ENCODE results near the gene IGHMBP2. TPM values are rescaled to one million over a fixed set of nuclear protein-coding genes. Genes with fewer than 3 reads are reported as not detected.

Gene IGHMBP2
- total and polyA plus RNA-seq, 2 of the 8 experiments (the other 6 are each of a cell fraction or from before 2014, with no cell fraction given): 8.4 to 17.6 TPM

GRCh38 chr11:68938088-68938487 lies 34.4 kb downstream of the IGHMBP2 start:
- Histone ChIP-seq H3K4ac (replicated peaks; ENCODE audit: insufficient read length, low read depth, low read length) (no peak overlapping the region), H3K4me2 (ENCODE audit: insufficient read depth in 1 of 2, low read depth in 2 of 2, low read length in 2 of 2) (no peak overlapping the region), H3K56ac (replicated peaks; ENCODE audit: insufficient read length, low read depth, low read length) (no peak overlapping the region), H2BK20ac (ENCODE audit: low read length) (no peak overlapping the region), H3K79me1 (ENCODE audit: low read depth, low read length) (no peaks in the 10 kb centered on the region; the same call in 1 of the 2 replicates), H3K14ac (ENCODE audit: insufficient read length) (no peak overlapping the region), H4K20me1 (replicated peaks in 1 of 2; ENCODE audit: control insufficient read depth in 1 of 2, insufficient read depth in 2 of 2, low read length in 2 of 2) (peaks cover 3 to 6% of the 10 kb centered on the region in 2 experiments), H4K91ac (replicated peaks; ENCODE audit: insufficient read length, low read length) (no peak overlapping the region), H3K27ac (ENCODE audit: low read depth, low read length) (no peak overlapping the region; the same call in 1 of the 2 replicates), H2BK12ac (ENCODE audit: low read depth, low read length) (no peak overlapping the region), H3K18ac (ENCODE audit: extremely low read depth, low read length) (no peak overlapping the region), H2BK5ac (ENCODE audit: low read depth, low read length) (no peak overlapping the region), H2AK5ac (ENCODE audit: low read depth, low read length) (no peak overlapping the region), H3K9ac (replicated peaks in 1 of 4; ENCODE audit: extremely low read depth in 1 of 4, low read depth in 3 of 4, low read length in 3 of 4) (no peak overlapping the region), H3K36me3 (ENCODE audit: control insufficient read depth in 2 of 4, insufficient read depth in 4 of 4, low read length in 3 of 4) (peaks cover 4 to 22% (median 14%) of the 10 kb centered on the region in 4 experiments; a peak in 5 of 8 replicates), H2BK15ac (ENCODE audit: low read length) (no peak overlapping the region), H4K8ac (ENCODE audit: extremely low read depth, insufficient read depth, low read length) (no peak overlapping the region), H3K4me3 (ENCODE audit: extremely low read depth in 1 of 4, insufficient read depth in 2 of 4, low read depth in 3 of 4, low read length in 4 of 4) (no peak overlapping the region), H3K79me2 (ENCODE audit: control insufficient read depth in 1 of 2, insufficient read depth in 2 of 2, low read length in 2 of 2) (no peaks in the 10 kb centered on the region), H3K27me3 (replicated peaks in 1 of 4; ENCODE audit: control insufficient read depth in 3 of 4, extremely low read depth in 1 of 4, insufficient read depth in 3 of 4, low read length in 3 of 4) (no peaks in the 10 kb centered on the region), H3K23ac (ENCODE audit: insufficient read length) (no peak overlapping the region), H3K9me3 (ENCODE audit: insufficient read depth in 2 of 2, low read depth in 1 of 2, low read length in 1 of 2) (no peaks in the 10 kb centered on the region), H4K5ac (ENCODE audit: insufficient read length, low read depth, low read length) (no peak overlapping the region), H2BK120ac (replicated peaks; ENCODE audit: low read depth, low read length) (no peak overlapping the region), H2AFZ (ENCODE audit: low read length) (no peak overlapping the region), H3K23me2 (ENCODE audit: low read depth, low read length) (no peaks in the 10 kb centered on the region), H3K4me1 (replicated peaks in 1 of 4; ENCODE audit: control insufficient read depth in 3 of 4, insufficient read depth in 4 of 4, low read length in 3 of 4) (no peaks in the 10 kb centered on the region)
- 92% methylated on average over 18 of the region's 18 CpGs; no CpG with 5 or more reads in 1 of the 2 experiments for WGBS, 2 experiments (ENCODE audit: extremely low coverage in 1 of 2, insufficient coverage in 1 of 2, insufficient read length in 1 of 2, insufficient replicate concordance in 2 of 2, low coverage in 1 of 2, low lambda C conversion rate in 2 of 2, missing lambda C conversion rate in 1 of 2)
- no peak for FAIRE-seq
- POLR2A ChIA-PET (ENCODE audit: partially characterized antibody): no interaction called here
- DNase-seq (ENCODE audit: low read depth in 1 of 2, low spot score in 2 of 2): no peak
- no peak for TF ChIP-seq CHD1 (IDR thresholded peaks at IDR 0.05; ENCODE audit: low read depth, low read length)
- no peak for TF ChIP-seq BACH1 (IDR thresholded peaks at IDR 0.05; ENCODE audit: low read length)
- no peak for TF ChIP-seq FOSL1 (IDR thresholded peaks at IDR 0.05; ENCODE audit: insufficient read depth, low read depth, low read length)
- TF ChIP-seq SIN3A (conservative IDR thresholded peaks at IDR 0.05 in 1 of 2, IDR thresholded peaks at IDR 0.05 in 1 of 2; ENCODE audit: low read depth in 1 of 2, low read length in 2 of 2): no peak
- no peak for TF ChIP-seq CTCF (IDR thresholded peaks at IDR 0.05; ENCODE audit: control extremely low read depth in 1 of 3, insufficient read depth in 1 of 3, low read depth in 1 of 3, low read length in 3 of 3)
- TF ChIP-seq RAD21 (IDR thresholded peaks at IDR 0.05 in 1 of 2, conservative IDR thresholded peaks at IDR 0.05 in 1 of 2; ENCODE audit: low read depth in 2 of 2, low read length in 2 of 2): no peak
- no peak for TF ChIP-seq ZNF274 (IDR thresholded peaks at IDR 0.05; ENCODE audit: borderline replicate concordance, extremely low read depth, low read length)
- TF ChIP-seq CREB1 (IDR thresholded peaks at IDR 0.05): no peak
- TF ChIP-seq PHF8 (conservative IDR thresholded peaks at IDR 0.05; ENCODE audit: low read depth, low read length): no peak
- CTCF ChIA-PET (ENCODE audit: partially characterized antibody): interaction anchor here (0.6 to 1.7 kb wide), 4 partner anchors 12 to 723 kb away, joined by 3 to 7 read pairs (median 4); no protein-coding TSS in a partner anchor

Data from H1 (cell line).